NK-92 (cell line): ENCODE results near the gene YY1.
"Not testable (repeated sequence)": the region's sequence is repeated elsewhere in the genome, so short reads cannot be mapped to it uniquely, and the experiment has no call there.

ENCODE experiments used
- DNase-seq: peaks from one replicate; lab custom pipeline; 2025; ENCODE audit not compliant: unreplicated experiment; lab: John Stamatoyannopoulos, UW

YY1 gene

DNA sequence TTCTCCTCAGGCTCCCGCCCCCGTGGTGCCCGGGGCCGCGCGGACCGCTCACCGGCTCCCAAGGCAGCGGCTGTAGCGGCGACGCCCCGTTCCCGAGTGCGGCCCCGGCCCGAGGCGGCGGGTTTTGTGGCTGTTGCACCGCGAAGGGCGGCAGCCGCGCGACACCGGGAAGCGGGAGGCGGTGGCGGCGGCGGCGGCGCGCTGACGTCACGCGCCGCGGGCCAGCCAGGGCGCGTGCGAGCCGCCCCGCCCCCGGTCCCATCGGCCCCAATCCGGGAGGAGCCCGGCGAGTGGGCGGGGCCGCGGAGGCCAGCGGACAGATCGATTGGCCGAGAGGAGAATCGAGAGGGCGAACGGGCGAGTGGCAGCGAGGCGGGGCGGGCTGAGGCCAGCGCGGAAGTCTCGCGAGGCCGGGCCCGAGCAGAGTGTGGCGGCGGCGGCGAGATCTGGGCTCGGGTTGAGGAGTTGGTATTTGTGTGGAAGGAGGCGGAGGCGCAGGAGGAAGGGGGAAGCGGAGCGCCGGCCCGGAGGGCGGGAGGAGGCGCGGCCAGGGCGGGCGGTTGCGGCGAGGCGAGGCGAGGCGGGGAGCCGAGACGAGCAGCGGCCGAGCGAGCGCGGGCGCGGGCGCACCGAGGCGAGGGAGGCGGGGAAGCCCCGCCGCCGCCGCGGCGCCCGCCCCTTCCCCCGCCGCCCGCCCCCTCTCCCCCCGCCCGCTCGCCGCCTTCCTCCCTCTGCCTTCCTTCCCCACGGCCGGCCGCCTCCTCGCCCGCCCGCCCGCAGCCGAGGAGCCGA is at the start of gene YY1:
Gene YY1, plus strand, starts transcription at position 726 of the 792 bp plus-strand sequence. CDS start 101 bp downstream, outside the sequence.
- peak; percentile 92 for DNase-seq

DNA sequence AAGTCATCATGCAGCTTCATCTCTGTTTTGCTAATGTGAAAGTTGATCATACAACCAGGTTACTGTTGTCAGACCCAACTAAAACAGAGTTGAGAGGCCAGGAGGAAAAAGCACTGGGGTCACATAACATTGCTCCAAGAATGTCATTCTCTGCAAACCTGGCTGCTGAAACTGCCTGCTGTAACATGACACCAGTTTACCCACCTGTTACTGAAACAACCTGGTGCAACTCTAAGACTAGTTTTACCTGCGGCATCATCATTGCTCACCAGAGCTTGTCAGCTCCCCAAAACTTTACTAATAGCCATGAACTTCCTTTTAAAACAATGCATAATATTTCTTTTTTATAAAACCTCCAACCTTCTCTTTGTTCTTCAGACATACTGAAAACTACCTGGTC is 48.8 kb upstream of the YY1 start:
- no peak for DNase-seq

DNA sequence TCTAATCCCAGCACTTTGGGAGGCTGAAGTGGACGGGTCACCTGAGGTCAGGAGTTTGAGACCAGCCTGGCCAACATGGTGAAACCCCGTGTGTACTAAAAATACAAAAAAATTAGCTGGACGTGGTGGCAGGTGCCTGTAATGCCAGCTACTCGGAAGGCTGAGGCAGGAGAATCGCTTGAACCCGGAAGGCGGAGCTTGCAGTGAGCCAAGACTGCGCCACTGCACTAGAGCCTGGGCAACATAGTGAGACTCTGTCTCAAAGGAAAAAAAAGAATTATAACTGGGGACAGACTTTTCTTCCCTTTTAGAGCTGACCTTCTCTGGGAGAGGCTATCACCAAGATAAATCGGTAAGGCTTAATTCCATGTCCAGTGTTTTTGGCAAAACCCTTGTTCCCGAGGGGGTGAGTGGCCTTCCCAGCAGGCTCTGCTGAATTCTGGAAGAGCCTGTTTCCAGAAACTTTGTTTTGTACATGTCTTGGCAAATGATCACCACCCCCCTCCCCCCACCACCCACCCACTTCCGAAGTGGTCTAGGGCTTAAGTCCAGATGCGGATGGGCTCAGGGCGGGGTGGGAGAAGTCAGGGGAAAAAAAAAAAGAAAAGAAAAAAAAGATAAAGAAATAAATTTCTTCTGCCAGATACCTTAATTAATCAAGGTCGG is 47.2 kb upstream of the YY1 start:
- no peak for DNase-seq

DNA sequence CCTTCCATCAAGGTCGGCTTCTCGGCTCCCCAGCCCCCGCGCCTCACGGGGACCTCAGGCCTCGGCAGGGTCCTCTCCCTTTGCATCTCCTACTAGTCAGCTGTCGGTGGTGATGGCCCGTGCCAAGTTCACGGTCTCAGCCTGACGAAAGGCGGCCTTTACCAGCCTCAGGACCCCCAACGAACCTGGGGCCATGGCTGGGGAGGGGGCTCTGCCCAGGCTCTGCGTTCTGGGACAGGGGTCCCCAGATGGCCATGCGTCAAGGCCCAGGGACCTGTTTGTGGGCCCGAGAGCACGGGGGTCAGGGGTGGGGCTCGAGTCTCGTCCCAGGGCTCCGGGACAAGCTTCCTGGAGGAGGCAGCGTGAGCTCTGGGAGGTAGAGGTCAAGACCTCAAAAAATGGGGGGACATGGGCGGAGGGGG is 46.7 kb upstream of the YY1 start:
- no peak for DNase-seq

DNA sequence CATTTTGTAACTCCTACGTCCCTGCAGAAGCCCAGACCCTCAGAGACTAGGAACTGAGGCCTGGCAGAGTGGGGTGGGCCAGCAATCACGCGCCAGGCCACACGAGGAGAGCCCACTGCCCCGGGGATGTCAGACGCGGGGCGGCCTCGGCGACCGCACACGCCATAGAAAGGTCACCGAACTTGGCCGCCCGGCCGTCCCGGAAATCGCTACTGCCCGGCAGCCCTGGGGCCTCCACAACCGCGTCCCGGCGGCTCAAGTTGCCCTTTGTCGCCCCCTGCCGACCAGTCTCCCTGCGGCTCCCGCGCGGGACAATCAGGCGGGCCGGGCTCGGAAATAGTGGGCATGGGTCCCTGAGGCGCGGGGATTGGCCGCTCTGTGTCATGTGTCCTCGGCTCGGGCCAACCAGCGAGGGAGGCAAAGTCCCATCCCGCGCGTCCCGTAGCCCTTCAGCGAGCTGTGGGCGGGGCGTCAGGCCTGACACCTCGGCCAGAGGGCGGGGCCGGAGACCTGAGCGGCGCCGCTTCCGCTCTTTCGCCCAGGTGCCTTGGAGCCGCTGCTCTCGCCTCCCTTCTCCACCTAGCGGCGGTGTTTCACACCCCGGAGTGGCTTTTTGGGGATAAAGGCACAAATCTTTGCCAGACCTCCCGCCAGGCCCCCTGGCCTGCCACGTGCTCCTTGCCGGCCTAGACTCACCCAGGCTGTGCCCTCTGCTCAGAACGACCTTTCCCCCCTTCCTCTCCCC is 46.1 kb upstream of the YY1 start:
- DNase-seq: peak; percentile 94

DNA sequence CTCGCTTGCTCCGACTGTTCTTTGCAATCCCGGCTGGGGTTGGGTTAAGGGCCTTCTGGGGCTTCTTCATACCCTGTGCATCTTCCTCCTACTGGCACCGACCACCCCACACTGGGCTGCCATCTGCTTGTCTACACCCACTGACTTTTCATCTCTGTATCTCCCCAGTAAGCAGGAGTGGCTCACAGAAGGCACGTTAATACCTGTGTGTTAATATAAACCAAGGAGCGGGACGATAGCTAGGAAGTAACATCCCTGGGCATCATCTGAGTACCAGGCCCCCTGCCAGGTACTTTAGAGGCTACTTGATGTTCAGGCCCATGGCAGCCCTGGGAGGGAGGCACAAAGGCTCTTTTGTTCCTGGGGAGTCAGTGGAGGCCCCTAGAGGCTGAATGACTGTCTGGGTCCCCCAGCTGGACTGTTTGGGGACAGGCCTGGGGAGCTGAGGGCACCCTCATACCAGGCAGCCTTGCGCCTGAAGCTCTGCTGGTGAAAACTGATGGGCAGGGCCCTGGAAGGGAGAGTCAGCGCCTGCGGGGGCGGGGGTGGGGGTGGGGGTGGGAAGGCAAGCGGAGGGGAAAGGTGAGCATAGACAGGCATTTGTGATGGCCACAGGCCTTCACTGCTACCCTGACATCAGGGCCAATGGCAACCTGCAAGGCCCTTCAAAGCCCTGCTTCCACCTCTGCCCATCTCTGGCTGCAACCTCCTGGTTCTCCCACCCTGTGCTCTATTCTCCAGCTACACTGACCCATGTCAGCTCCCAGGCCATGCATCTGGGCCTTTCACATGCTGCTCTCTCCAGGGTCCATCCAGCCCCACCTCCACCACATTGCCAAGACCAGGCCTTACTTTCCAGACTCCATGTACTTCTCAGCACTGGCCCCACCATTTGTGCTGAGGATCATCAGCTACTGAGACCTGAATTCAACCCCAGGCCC is 45.3 kb upstream of the YY1 start:
- DNase-seq: no peak

DNA sequence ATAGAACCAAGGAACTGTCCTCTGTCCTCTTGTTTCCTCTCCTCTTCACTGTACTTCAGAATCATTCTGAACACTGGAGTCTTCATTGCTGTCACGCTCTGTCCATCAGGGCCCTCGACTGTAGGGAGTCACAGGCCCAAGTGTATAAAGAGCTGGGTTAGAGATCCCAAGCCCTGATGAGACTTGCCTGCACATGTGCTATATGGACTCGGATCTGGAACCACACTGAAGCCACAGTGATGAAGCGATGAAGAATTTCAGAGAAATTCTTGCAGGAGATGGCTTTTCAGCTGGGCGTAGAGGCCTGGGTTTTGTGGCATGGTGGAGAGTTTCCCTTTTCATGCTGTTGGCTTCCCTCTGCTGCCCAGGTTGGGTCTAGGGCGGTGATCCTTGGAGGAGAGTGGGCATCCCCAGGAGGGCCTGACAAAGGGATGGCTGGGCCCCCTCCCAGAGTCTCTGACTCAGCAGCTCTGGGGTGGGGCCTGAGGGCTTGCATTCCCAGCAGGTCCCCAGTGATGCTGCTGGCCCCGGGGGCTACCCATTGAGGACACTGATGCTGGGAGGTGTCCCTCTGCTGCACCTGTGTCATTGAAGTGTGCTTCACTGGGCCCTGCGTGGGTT is 39.6 kb upstream of the YY1 start:
- DNase-seq: no peak

DNA sequence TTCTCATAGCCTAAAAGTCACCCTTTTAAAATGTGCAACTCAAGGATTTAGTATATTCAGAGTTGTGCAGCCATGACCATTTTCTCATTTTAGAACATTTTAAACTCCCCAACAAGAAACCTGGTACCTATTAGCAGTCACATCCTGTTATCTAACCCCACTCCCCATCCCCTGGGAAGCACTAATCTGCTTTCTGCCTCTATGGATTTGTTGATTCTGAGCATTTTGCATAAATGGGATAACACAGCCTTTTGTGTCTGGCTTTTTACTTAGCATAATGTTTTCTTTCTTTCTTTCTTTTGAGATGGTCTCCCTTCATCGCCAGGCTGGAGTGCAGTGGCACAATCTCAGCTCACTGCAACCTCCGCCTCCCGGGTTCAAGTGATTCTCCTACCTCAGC is 38.6 kb upstream of the YY1 start:
- DNase-seq: no peak

DNA sequence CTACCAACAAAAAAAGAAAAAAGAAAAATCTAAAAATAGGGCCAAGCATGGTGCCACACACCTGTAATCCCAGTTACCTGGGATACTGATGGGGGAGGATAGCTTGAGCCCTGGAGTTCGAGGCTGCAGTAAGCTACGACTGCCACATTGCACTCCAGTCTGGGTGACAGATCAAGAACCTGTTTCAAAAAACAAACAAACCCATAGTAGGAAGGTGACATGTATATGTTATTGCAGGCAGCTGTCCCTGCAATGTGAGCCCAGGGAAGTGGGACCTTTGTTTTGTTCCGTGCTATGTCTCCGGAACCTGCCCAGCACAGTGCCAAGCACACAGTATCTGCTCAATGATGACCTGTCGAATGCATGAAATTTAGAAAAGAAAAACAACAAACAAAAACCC is 37.2 kb upstream of the YY1 start:
- no peak for DNase-seq

DNA sequence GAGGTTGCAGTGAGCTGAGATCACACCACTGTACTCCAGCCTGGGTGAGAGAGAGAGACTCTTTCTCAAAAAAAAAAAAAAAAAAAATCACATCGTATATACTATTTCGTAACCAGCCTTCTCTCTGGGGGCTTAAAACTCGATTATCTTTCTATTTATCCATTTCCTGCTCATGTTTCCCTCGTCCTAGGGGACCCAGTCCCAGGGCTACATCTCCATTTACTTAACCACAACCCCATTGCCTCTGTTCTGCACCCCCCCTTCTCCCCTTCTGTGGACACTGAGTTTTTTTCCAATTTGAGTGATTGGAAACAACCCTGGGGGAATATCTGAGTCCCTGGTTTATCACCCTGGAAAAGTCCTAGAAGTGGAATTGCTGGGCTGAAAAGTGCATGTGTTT is 36.2 kb upstream of the YY1 start:
- no peak for DNase-seq

DNA sequence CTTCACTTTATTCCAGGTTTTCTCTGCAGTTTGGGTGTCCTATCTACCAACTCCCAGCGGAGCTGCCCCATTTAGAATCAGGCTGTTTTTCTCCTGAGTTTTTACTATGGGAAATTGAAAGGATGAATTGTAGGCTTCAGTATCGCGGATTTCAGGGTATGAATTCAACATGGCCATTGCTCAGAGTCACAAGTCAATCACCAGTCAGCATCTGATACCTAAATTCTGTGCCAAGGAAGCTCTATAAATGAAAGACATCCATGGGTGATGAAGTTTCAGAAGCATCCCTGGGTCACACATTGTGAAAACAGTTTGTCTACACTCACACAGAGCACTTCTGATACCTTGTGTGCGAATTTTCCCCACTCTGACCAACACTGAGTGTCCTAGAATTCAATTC is 35.8 kb upstream of the YY1 start:
- no peak for DNase-seq

DNA sequence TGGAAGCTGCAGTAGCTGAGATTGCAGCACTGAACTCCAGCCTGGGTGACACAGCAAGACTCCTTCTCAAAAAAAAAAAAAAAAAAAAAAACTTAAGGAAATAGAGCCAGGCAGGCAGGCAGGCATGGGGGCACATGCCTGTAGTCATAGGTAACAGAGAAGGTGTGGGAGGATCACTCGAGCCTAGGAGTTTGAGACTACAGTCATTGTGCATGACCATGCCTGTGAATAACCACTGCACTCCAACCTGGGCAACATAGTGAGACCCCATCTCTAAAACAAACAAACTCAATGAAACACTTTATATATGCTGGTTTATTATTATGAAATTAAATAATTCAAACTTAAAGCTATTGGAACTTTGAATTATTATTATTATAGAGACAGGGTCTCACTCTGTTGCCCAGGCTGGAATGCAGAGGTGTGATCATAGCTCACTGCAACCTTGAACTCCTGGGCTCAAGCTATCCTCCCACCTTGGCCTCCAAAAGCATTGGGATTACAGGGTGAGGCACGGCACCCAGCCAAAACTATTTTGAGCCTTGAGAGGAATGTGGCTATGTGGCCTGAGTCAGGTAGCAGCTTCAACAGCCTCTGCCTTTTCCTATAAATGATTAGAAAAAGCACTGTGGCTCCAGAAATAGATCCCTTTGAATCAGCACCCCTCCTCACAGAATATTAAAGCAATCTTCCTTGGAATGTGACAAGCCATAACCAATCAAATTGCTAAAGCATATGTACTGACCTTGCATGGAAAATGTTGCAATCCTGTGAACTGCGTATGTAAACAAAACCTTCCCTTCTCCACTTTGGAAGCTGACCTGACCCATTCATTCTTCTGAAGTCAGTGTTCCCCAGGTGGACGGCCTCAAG is 34.7 kb upstream of the YY1 start:
- no peak for DNase-seq

DNA sequence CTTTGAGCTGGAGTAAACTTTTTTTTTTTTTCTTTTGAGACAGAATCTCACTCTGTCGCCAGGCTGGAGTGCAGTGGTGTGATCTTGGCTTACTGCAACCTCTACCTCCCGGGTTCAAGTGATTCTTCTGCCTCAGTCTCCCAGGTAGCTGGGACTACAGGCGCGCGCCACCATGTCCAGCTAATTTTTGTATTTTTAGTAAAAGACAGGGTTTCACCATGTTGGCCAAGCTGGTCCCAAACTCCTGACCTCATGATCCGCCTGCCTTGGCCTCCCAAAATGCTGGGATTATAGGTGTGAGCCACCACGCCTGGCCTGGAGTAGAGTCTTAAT is 34.1 kb upstream of the YY1 start:
- DNase-seq: not testable (repeated sequence)

DNA sequence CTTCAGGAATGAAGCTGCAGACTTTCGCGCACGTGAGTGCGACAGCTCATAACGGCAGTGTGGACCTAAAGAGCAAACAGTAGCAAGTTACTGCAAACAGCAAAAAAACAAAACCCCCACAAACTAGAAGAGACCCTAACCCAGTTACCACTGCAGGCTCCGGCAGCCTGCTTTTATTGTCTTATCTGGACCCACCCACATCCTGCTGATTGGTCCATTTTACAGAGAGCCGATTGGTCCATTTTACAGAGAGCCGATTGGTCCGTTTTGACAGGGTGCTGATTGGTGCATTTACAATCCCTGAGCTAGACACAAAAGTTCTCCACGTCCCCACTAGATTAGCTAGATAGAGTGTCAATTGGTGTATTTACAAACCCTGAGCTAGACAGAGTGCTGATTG is 31.4 kb upstream of the YY1 start:
- not testable (repeated sequence) for DNase-seq

DNA sequence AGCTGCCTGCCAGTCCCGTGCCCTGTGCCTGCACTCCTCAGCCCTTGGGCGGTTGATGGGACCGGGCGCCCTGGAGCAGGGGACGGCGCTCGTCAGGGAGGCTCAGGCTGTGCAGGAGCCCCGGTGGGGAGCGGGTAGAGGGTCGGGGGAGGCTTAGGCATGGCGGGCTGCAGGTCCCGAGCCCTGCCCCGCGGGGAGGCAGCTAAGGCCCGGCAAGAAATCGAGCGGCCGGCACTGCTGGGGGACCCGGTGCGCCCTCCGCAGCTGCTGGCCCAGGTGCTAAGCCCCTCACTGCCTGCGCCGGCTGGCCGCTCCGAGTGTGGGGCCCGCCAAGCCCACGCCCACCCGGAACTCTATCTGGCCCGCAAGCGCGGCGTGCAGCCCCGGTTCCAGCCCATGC is 30.8 kb upstream of the YY1 start:
- not testable (repeated sequence) for DNase-seq

DNA sequence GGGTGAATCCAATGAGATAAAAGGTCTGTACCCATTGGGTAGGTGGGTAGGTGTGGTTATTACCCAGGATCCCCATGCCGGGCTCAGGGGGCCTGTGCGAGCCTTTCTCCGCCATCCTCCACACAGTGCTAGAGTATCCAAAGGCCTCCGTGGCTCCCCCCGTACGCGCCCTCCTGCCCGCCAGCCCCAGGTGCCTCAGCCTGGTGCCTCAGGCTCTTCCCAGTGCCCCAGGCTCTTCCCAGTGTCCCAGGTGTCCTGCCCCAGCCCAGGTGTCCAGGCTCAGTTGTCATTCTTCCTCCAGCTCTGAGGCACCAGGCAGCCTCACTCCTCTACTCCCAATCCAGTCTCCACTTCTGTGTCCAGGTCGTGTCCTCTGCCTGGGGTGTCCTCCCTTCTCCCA is 27.6 kb upstream of the YY1 start:
- no peak for DNase-seq

DNA sequence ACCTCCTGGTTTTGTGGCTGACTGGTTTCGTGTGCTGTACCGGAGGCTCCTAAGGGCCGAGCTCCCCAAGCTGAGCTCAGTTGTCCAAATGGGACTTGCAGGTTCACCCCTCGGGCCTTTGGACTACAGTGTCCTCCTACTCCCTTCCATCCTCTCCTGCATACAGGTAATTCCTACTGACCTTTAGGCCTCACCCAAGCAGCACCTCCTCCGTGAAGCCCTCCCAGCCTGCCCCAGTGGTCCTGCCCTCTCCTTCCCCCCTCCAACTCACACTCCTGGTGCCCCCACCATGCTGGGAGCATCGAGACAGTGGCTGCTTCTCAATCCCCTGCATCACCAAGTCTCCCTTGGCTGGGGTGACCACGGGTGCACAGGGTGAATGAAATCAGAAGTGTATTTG is 27.1 kb upstream of the YY1 start:
- no peak for DNase-seq

DNA sequence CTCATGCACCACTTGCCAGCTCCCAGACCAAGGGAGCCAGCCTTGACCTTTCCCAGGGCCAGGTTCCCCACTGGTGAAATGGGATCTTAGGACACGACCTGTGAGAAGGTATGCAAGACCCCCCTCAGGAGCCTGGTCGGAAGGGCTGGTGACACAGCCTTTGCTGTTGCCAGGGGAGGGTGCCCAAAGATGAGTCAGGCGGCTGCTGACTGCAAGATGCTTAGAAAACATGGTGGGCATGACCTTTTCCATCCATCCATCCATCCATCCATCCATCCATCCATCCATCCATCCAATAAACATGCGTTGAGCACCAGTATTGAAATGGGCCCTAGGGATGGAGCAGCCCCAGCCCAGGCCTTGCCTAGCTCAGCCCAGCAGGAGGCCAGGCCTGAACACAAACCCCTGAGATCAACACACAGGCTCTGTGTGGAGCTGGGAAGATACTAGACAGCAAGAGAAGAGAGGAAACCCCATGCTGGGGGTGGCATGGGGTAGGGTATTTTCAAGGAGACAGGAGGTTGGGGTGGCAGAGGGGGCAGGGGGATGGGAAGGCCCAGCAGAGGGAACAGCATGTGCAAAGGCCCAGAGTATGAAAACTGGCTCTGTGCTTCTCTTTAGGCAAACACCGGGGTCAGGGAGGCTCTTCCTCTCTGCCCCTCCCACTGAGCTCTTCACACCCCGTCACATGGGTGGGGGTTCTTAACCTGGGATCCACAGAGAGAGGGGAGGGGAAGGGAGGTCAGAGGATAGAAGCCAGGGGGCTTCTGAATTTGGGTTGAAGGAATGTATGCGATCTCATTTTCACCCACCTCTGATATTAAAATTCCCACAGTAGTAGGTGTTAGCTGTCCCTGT is 26.2 kb upstream of the YY1 start:
- DNase-seq: no peak

DNA sequence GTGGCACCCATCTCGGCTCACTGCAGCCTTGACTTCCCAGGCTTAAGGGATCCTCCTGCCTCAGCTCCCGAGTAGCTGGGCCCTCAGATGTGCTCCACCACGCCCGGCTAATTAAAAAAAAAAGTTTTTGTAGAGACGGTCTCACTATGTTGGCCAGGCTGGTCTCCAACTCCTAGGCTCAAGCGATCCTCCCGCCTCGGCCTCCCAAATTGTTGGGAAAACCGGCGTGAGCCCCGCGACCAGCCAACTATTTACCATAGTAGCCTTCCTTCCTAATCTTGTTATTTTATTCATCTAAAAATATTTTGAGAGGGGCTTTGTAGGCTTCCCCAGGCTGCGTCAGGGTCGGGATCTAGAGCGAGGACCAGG is 25.4 kb upstream of the YY1 start:
- no peak for DNase-seq
